Left cardiac atrium (tissue), 4 donors: ENCODE data around the gene CNRIP1. TPM values are rescaled to one million over a fixed set of nuclear protein-coding genes. Genes with fewer than 3 reads are reported as not detected.
"Not testable (repeated sequence)": the region's sequence is repeated elsewhere in the genome, so short reads cannot be mapped to it uniquely, and the experiment has no call there.

Experiments
- ATAC-seq, 2 donors: fragments of 200-7000 bp; cut with Tn5 transposase; one replicate each; pipeline ENCODE4 v1.9.1; 2020; ENCODE audit warnings: mild to moderate bottlenecking in 2 of 2, moderate library complexity in 2 of 2
- DNase-seq: peaks from one replicate; pipeline ENCODE4 v3.0.0-alpha.2; 2020
- intact Hi-C, 2 donors: fragments of 100-400 bp; cut with DNase I; formaldehyde crosslinking; loops; one replicate each; pipeline versions ENCODE4 v1.14.1 to v1.15.1; 2022 to 2023
- total RNA-seq, 2 donors: library from RNA; stranded (reverse); fragmentation: NEBNext Ultra II Directional; extraction: Animal tissue kit (Norgen Biotek cat#: 25700); gene quantifications; one replicate each; pipeline ENCODE4 v1.2.1, GENCODE V29; 2021
- donor health status: DM: no; HTN: yes; CAD: no.
- donor health status: DM: no; HTN: yes; CAD: no; lungs with severe emphysema.
- donor health status: DM: yes; HTN: yes; CAD: no.
- donor health status: Dilated cardiomyopathy.

The CNRIP1 gene
- total RNA-seq, 2 donors from 2014 or later = 16.8 to 19.1 TPM

DNA sequence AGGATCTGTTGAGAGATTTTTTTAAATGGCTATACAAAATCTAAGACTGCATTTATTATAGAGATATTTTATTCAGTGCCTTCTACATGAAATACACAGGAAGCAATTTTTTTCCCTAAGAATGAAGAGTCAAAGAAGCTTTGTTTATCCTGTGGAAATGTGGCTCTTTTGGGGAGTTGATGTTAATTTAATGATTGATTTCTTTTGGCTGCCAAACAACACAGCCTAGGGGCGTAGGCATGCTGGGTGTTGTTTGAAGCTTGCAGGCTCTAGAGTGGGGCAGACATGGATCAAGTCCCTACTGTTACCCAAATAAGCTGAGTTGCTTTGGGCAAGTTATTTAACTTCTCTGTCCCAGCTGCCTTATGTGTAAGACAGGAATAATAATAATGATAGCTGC is 24.3 kb upstream of the CNRIP1 start:
- DNase-seq = no peak
- ATAC-seq = no peak
- intact Hi-C loops = no loop called here

GRCh38 chr2:68342470-68342869 is 22.7 kb upstream of the CNRIP1 start:
- intact Hi-C loops = no loop called here

GRCh38 chr2:68341583-68341982 is 21.8 kb upstream of the CNRIP1 start:
- intact Hi-C loops = no loop called here
- ATAC-seq (no peak), DNase-seq (no peak)

More at GRCh38 chr2:68342470-68342869, 22.7 kb upstream of the CNRIP1 start:
- ATAC-seq (no peak), DNase-seq (no peak)

GRCh38 chr2:68341062-68341329 is 21.2 kb upstream of the CNRIP1 start:
- DNase-seq = no peak
- intact Hi-C loops = no loop called here
- ATAC-seq = no peak

DNA sequence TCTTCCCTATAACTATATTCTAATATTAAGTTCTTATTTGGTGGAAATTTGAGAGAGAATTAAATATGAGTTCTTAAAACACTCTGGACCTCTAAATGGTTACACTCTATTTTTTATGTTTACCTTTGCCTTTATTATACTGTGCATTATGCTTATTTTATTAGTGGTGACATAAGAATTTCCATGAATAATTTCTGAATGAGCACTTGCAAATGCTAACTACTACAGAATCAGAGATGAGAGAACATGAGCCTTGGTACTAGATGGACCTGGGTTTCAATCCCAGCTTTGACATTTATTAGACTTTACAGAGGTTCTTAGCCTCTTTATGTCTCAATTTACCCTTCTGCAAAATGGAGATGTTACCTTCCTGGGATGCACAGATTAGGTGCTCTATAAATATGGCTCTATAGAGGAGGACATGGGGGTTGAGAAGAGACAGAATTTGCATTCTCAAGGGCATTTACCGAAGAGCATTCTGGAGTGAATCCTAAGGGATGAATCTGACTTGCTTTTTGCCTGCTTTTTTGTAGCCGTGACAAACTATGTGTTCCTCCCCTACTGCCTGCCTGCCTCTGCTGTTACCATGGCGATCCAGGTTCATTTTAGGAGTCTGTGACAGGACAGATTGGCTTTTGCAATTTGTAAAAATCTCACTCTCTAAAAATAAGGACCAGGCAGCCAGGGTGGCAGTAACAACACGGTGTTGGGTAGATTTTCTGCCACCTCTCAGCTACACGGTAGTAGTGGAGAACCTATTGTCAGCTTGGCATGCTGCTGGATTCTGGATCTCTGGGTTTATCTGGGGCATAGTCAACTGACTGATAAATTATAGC is 20.7 kb upstream of the CNRIP1 start:
- ATAC-seq (no peak), DNase-seq (no peak)
- intact Hi-C loops = no loop called here

- ATAC-seq (no peak), DNase-seq (no peak)
- intact Hi-C loops = no loop called here
Measured at GRCh38 chr2:68336192-68336591, 16.4 kb upstream of the CNRIP1 start.

- ATAC-seq = no peak
- intact Hi-C loops = no loop called here
Measured at GRCh38 chr2:68333931-68334330, 14.2 kb upstream of the CNRIP1 start.

GRCh38 chr2:68333009-68333408 is 13.3 kb upstream of the CNRIP1 start:
- intact Hi-C loops = no loop called here
- no peak for DNase-seq
- no peak for ATAC-seq

More at GRCh38 chr2:68333931-68334330, 14.2 kb upstream of the CNRIP1 start:
- no peak for DNase-seq

DNA sequence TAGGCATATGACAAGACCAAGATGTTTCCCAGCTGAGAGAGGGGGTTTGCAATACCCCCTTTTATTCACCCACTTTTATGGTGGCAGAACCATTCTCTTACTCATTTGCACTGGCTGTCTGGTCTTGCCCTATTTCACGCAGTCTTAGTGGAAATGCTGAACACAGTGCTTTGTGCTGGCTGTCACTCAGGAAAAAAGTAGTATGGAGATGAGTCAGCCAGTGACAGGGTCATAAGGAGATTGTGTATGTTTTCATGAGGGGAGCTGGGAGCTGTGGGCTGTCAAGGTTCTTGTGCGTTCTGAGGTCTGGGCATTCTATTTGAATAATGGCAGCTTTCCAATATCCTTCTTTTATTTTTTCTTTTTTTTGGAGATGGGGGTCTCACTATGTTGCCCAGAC is 10.9 kb upstream of the CNRIP1 start:
- intact Hi-C loops = no loop called here
- DNase-seq (no peak), ATAC-seq (no peak)

GRCh38 chr2:68328901-68329300 is 9.2 kb upstream of the CNRIP1 start:
- no peak for ATAC-seq
- intact Hi-C loops = no loop called here
- no peak for DNase-seq

- ATAC-seq = no peak
- intact Hi-C loops = no loop called here
- no peak for DNase-seq
Measured at GRCh38 chr2:68325056-68325455, 5.3 kb upstream of the CNRIP1 start.

- DNase-seq = peak; percentile 21
- peak in 1 of 2 donors; percentile 6 for ATAC-seq
- intact Hi-C loops = no loop called here
Measured at GRCh38 chr2:68320118-68320641, 431 bp upstream of the CNRIP1 start.

DNA sequence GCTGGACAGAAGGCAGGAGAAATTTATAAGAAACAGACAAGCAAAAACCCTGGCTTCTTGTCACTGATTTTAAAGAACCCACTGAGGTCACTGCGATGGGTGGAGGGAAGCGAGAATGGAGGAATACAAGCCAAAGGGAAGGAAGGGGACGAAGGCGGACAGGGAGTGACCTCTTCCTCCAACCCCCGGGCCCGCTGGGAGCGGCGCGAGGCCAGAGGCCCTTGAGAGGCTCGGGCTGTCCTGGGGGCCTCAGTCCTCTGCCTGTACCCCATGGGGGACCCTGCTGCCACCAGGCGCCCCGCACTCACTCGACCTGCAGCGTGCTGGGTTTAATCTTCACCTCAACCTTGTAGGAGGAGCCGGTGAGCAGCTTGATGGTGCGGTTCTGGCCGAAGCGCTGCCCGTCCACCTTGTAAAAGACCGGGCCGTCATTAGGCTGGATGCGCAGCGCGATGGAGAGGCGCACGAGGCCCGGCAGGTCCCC is 793 bp downstream of the CNRIP1 start:
- ATAC-seq = peak; percentile 48 to 69
- DNase-seq = peak; percentile 45
- intact Hi-C loops = no loop called here

DNA sequence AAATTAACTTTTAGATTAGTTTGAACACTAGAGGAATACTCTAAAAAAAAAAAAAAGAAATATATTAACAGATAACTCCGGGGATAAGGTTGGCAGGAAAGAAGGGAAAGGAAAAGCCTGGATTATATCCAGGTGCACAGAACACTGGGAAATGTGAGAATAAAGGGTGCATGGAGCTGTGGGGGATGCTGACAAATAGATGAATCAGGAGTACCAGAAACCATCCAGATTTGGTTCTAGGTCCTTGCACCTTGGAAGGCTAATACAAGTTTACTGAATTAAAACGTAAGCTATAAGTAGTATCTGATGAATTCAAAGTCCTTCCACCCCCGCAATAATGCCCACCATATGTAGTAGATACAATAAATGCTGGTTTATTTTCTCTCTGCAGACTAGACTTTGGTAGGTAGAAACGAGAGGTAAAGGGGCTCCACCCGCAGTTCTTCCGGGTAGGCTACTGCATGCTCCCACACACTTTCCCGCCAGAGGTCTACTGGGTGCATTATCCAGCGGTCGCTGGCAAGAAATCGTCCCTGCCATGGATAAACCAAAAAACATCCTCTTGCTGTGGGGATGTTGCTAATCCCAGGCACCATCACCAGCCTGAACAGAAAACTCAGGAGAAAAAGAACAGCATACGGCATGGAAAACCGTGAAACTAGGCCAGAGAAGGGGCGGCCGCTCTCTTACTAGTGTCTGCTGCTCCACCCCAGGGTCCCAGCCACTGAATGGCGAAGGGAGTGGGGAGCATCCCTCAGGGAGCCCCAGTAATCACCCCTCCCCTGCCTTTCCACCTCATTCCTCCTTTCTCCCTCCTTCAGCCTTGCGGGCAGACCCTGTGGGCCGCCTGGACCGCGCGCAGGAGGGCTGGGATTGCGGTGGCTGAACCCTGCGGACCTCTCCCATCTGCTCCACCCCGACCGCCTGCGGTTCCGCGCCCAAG is 1.5 kb downstream of the CNRIP1 start:
- ATAC-seq = peak; percentile 8 to 26
- peak; percentile 46 for DNase-seq
- intact Hi-C loops = no loop called here

GRCh38 chr2:68316111-68316510 is 3.6 kb downstream of the CNRIP1 start:
- intact Hi-C loops = no loop called here
- DNase-seq = no peak
- ATAC-seq = no peak

DNA sequence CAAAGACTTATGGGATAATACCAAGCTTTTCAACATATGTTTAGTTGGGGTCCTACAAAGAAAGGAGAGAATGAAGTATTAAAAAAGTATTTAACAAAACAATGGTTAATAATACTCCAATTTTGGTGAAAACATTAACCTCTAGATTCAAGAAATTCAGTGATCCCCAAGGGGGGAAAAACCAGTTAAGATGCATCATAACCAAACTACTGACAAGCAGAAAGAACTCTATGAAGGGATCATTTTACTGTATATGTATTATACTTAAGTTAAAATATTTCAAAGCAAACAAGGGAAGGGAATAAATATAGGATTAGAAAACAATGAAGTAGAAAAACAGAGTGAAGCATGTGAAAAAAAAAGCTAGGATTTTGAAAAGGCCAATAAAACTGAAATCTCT is 8.7 kb downstream of the CNRIP1 start:
- no peak for ATAC-seq
- no peak for DNase-seq
- intact Hi-C loops = no loop called here

GRCh38 chr2:68309426-68309825 is 10.3 kb downstream of the CNRIP1 start:
- no peak for ATAC-seq
- no peak for DNase-seq
- intact Hi-C loops = no loop called here

- ATAC-seq, intact Hi-C loops, DNase-seq: not testable (repeated sequence)
Measured at GRCh38 chr2:68303902-68304272, 15.9 kb downstream of the CNRIP1 start.

GRCh38 chr2:68303033-68303901 is 16.5 kb downstream of the CNRIP1 start:
- intact Hi-C loops = no loop called here
- DNase-seq (no peak), ATAC-seq (no peak)
